Esophagus muscularis mucosa (tissue), 3 donors: ENCODE results near the gene AGTRAP.

Experiments
- EP300 ChIP-seq: sonication (generic); formaldehyde crosslinking; IDR thresholded peaks from one replicate; pipeline ENCODE4 v1.6.1; 2017; ENCODE audit warnings: antibody characterized with exemption
- TF ChIP-seq, protein P1 (sequence below), 3 experiments: fragments of 200-600 bp in 2 of 3; fragments of 450-650 bp in 1 of 3; sonication (generic) in 2 of 3; IDR thresholded peaks; one replicate each; pipeline ENCODE4 v1.5.1; 2017 to 2019; ENCODE audit warnings: antibody characterized with exemption in 3 of 3, mild to moderate bottlenecking in 2 of 3, moderate library complexity in 1 of 3

GRCh38 chr1:11783556-11783955 is 47.6 kb downstream of the AGTRAP start:
- TF ChIP-seq, protein P1, sequence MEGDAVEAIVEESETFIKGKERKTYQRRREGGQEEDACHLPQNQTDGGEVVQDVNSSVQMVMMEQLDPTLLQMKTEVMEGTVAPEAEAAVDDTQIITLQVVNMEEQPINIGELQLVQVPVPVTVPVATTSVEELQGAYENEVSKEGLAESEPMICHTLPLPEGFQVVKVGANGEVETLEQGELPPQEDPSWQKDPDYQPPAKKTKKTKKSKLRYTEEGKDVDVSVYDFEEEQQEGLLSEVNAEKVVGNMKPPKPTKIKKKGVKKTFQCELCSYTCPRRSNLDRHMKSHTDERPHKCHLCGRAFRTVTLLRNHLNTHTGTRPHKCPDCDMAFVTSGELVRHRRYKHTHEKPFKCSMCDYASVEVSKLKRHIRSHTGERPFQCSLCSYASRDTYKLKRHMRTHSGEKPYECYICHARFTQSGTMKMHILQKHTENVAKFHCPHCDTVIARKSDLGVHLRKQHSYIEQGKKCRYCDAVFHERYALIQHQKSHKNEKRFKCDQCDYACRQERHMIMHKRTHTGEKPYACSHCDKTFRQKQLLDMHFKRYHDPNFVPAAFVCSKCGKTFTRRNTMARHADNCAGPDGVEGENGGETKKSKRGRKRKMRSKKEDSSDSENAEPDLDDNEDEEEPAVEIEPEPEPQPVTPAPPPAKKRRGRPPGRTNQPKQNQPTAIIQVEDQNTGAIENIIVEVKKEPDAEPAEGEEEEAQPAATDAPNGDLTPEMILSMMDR (IDR thresholded peaks at IDR 0.05): no peak
- no peak for TF ChIP-seq EP300
